Ishikawa (cell line): ENCODE data around the gene ABCF2.
A peak's percentile ranks its signal among the peaks of the same experiment; 100 is the strongest.

Experiments used
- CEBPB ChIP-seq: IDR thresholded peaks from 2 replicates; pipeline ENCODE4 v1.6.1; 2012
- CREB1 ChIP-seq: IDR thresholded peaks from 2 replicates; pipeline ENCODE4 v1.6.1; 2012; ENCODE audit warnings: low read depth
- EGR1 ChIP-seq: IDR thresholded peaks from 2 replicates; pipeline ENCODE4 v1.6.1; 2012
- EP300 ChIP-seq: IDR thresholded peaks from 2 replicates; pipeline ENCODE4 v1.6.1; 2012; ENCODE audit warnings: borderline replicate concordance
- FOXM1 ChIP-seq: IDR thresholded peaks from 2 replicates; pipeline ENCODE4 v1.6.1; 2012; ENCODE audit warnings: low read depth, borderline replicate concordance
- MAX ChIP-seq: IDR thresholded peaks from 2 replicates; pipeline ENCODE4 v1.6.1; 2012
- NFIC ChIP-seq: IDR thresholded peaks from 2 replicates; pipeline ENCODE4 v1.6.1; 2012
- REST ChIP-seq: IDR thresholded peaks from 2 replicates; pipeline ENCODE4 v1.6.1; 2012; ENCODE audit warnings: low read depth, mild to moderate bottlenecking
- TAF1 ChIP-seq: IDR thresholded peaks from 2 replicates; pipeline ENCODE4 v1.6.1; 2012; ENCODE audit warnings: low read depth, mild to moderate bottlenecking
- TCF12 ChIP-seq: IDR thresholded peaks from 2 replicates; pipeline ENCODE4 v1.6.1; 2012; ENCODE audit warnings: low read depth
- TEAD4 ChIP-seq: IDR thresholded peaks from 2 replicates; pipeline ENCODE4 v1.6.1; 2012
- USF1 ChIP-seq: IDR thresholded peaks from 2 replicates; pipeline ENCODE4 v1.6.1; 2012
- YY1 ChIP-seq: IDR thresholded peaks from 2 replicates; pipeline ENCODE4 v1.6.1; 2012; ENCODE audit warnings: low read depth
- ZBTB7A ChIP-seq: IDR thresholded peaks from 2 replicates; pipeline ENCODE4 v1.6.1; 2012; ENCODE audit warnings: low read depth

Gene ABCF2

GRCh38 chr7:151252961-151253711 lies 26.1 kb upstream of the ABCF2 start:
- TF ChIP-seq USF1 (no peak), TEAD4 (no peak), TAF1 (no peak), TCF12 (no peak), MAX (no peak)

GRCh38 chr7:151252561-151252835 lies 25.5 kb upstream of the ABCF2 start:
- TF ChIP-seq USF1 (no peak), ZBTB7A (no peak), YY1 (no peak), FOXM1 (no peak), MAX (no peak), CEBPB (no peak), TEAD4 (no peak), EGR1 (no peak)

GRCh38 chr7:151251689-151252560 lies 24.9 kb upstream of the ABCF2 start:
- TF ChIP-seq TEAD4 (0 out of 2 replicates have a peak, but pooled peaks have one; percentile 19), REST (no peak), MAX (peak; percentile 28; the same call in 1 of the 2 replicates), FOXM1 (no peak), YY1 (no peak), CREB1 (no peak), ZBTB7A (0 out of 2 replicates have a peak, but pooled peaks have one; percentile 61)

GRCh38 chr7:151251328-151251688 lies 24.3 kb upstream of the ABCF2 start:
- TF ChIP-seq MAX (peak; percentile 41; the same call in 1 of the 2 replicates), CEBPB (no peak)

DNA sequence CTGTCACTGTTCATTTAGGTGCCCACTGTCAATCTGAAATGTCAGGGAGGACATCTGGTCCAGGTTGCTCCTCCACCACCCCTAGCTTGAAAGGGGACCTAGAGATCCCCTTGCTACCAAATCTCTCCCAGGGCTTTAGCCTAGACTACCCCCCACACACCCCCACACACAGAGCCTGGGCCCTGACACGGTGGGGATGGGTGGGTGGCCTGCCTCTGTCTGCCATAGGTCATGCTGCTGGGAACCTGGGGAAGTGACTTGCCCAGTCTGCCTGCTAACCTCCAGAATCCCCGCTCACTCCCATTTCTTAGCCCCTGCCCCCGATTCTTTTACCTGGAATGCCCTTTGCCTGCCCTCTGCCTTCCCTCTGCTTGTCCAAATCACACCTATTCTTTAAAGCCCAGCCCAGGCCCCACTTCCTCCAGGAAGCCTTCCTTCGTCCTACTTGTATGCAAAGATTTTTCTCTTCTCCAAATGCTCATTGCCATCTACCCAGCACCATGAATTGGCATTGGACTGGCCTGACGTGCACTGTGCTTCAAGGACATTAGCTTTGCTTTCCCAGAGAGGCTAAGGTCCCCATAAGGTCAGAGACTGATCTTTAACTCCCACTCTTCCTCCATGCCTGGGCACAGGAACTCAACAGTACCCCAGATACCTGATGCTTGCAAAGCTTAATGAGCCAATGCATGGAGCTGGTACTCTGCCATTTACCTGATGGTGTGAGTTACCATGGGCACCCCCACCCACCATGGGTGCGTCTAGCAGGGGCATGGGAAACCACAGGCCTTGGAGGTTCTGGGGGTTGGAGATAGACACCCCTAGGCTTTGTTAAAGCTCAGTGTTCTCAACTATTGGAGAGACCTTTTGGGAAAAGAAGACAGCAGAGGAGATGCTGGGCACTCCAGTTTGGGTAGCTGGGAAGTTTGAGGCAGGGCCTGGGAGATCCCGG lies 23.5 kb upstream of the ABCF2 start:
- TF ChIP-seq TEAD4 (no peak), EGR1 (no peak), YY1 (no peak), MAX (no peak), CREB1 (no peak), TCF12 (no peak)

DNA sequence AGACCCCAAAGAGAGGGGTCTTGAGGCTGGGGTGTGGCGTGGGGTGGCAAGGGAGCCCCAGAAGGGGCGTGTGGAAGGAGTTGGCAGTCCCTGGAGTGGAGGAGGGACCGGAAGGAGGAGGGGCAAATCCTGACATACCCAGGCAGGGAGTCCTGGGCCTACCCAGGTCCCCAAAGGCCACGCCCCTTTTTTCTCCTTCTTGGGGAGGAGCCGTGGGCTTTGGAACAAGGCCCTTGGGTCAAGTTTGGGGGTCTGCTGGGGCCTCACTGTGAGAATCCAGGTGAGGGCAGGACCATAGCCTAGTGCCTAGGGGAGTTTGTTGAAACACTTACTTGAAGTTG lies 22.7 kb upstream of the ABCF2 start:
- TF ChIP-seq TEAD4: no peak
- TF ChIP-seq CEBPB: no peak
- no peak for TF ChIP-seq FOXM1
- no peak for TF ChIP-seq YY1
- TF ChIP-seq TCF12: no peak
- TF ChIP-seq NFIC: no peak
- no peak for TF ChIP-seq MAX
- no peak for TF ChIP-seq EP300
- TF ChIP-seq TAF1: no peak
- TF ChIP-seq REST: no peak
- no peak for TF ChIP-seq USF1
- TF ChIP-seq EGR1: no peak
